Measurements from ENCODE around the gene ARHGAP28.

- no peak for TF ChIP-seq CTCF (IDR thresholded peaks at IDR 0.05)
- no peak for TF ChIP-seq POLR2A (IDR thresholded peaks at IDR 0.05)
- no peak for TF ChIP-seq POLR2AphosphoS5 (IDR thresholded peaks at IDR 0.05; ENCODE audit: insufficient read depth in 1 of 2, low read depth in 1 of 2)
Measured at GRCh38 chr18:6857300-6857699, 127.8 kb downstream of the ARHGAP28 start.

Measured in vagina (tissue), 2 donors.